Measurements from ENCODE around the gene GAS2L3. TPM values are rescaled to one million over a fixed set of nuclear protein-coding genes. Genes with fewer than 3 reads are reported as not detected.

The GAS2L3 gene
- total and polyA plus RNA-seq, 9 of the 15 experiments (the other 6 are each of a cell fraction or from before 2014, with no cell fraction given) = 1.5 to 9.8 (median 3.5) TPM

DNA sequence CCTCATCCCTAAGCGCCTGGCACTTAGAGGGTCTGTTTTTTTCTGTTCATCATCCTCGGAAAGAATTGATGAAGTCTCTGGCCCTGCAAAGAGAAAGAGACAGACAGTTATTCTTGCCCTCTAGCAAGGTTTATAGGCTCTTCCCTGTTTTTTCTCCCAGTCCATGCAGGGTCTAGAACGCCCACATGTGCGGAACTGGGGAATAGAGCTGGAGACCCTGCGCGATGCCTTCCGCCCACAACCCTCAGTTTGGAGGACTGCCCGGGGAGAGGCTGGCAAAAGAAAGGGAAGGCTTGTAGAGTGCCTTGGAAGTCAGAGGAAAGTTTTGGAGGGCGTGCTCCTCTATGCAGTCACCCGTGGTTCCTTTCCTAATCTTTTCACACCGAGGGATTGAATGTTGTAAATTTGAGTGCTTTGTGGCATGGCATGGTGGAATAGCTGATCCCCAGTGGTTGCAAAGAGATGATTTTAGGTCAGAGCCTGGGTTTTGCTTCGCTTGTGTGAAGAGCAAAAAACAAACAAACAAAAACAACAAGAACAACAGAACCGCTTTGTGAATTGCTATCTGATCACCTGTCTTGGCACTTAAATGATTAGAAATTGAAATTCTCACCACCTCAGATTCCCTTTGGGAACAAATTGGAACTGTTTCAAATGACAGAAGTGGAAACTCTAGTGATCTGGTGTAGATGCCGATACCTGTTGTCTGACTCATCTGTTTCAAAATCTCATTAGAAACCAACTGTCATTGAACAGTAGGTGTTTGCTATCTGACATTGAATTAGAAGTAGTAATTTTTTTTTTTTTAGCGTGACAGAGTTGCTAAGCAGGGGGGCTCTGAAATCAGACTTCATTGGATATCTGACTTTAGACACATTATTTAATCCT lies 947 bp downstream of the GAS2L3 start:
- peaks cover 8% of the 10 kb centered on the region; the same call in 1 of the 3 replicates for H3K79me2 ChIP-seq (ENCODE audit: control insufficient read depth, insufficient read depth, low read length)
- H2AFZ ChIP-seq (ENCODE audit: low read depth, low read length) = peak overlapping the region; percentile 91
- H3K4me3 ChIP-seq = peak overlapping the region; percentile 54
- ATAC-seq = peak; percentile 9
- BruUV-seq (replicated peaks) = no TSS peak
- intact Hi-C loops (cut with micrococcal nuclease) = no loop called here
- H3K4me1 ChIP-seq (replicated peaks in 1 of 2; ENCODE audit: control insufficient read depth in 2 of 2, insufficient read depth in 2 of 2, low read length in 2 of 2) = peaks cover 0 to 10% of the 10 kb centered on the region in 2 experiments; a peak in 3 of 5 replicates
- peak overlapping the region; percentile 65 for H3K4me2 ChIP-seq (ENCODE audit: insufficient read depth, low read length)
- in situ Hi-C loops (cut with MboI) = loop anchor here (10.0 kb wide), 1 partner anchor 330 kb away; no protein-coding TSS in a partner anchor
- H3K27ac ChIP-seq (ENCODE audit: extremely low read depth, low read depth, low read length) = peak overlapping the region; percentile 64; the same call in 1 of the 3 replicates
- FAIRE-seq = no peak
- H3K36me3 ChIP-seq (ENCODE audit: control insufficient read depth, insufficient read depth, low read length) = no peaks in the 10 kb centered on the region
- no peaks in the 10 kb centered on the region for H3K9me3 ChIP-seq (replicated peaks; ENCODE audit: control insufficient read depth, insufficient read depth, low read depth, low read length)
- H3K9me1 ChIP-seq (ENCODE audit: control insufficient read depth, insufficient read depth, low read length) = no peaks in the 10 kb centered on the region
- WGBS (ENCODE audit: insufficient coverage, low coverage, missing lambda C conversion rate) = 11% methylated on average over 14 of the region's 15 CpGs
- no peaks in the 10 kb centered on the region for H4K20me1 ChIP-seq (replicated peaks; ENCODE audit: control insufficient read depth, insufficient read depth, low read length)
- ChIA-PET POLR2A (no interaction called here), CTCF (ENCODE audit: low intra/inter-chr PET ratio) (no interaction called here)
- no peak for DNase-seq (ENCODE audit: extremely low read depth in 1 of 4, low spot score in 3 of 4)
- H3K27me3 ChIP-seq (ENCODE audit: control insufficient read depth in 2 of 2, insufficient read depth in 2 of 2, low read length in 2 of 2) = no peaks in the 10 kb centered on the region
- H3K9ac ChIP-seq (ENCODE audit: insufficient read depth in 1 of 2, low read depth in 2 of 2, low read length in 2 of 2) = peak overlapping the region in 1 of 2 experiments; percentile 44; a peak in 2 of 4 replicates
- TF ChIP-seq, protein P1, sequence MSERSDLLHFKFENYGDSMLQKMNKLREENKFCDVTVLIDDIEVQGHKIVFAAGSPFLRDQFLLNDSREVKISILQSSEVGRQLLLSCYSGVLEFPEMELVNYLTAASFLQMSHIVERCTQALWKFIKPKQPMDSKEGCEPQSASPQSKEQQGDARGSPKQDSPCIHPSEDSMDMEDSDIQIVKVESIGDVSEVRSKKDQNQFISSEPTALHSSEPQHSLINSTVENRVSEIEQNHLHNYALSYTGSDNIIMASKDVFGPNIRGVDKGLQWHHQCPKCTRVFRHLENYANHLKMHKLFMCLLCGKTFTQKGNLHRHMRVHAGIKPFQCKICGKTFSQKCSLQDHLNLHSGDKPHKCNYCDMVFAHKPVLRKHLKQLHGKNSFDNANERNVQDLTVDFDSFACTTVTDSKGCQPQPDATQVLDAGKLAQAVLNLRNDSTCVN (CRISPR knock-in tag; IDR thresholded peaks at IDR 0.05) = no peak
- TF ChIP-seq, protein P2, sequence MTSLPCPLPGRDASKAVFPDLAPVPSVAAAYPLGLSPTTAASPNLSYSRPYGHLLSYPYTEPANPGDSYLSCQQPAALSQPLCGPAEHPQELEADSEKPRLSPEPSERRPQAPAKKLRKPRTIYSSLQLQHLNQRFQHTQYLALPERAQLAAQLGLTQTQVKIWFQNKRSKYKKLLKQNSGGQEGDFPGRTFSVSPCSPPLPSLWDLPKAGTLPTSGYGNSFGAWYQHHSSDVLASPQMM (CRISPR knock-in tag; IDR thresholded peaks at IDR 0.05) = no peak
- TF ChIP-seq NCOA1 (IDR thresholded peaks at IDR 0.05; ENCODE audit: low read depth) (no peak), TCF7 (IDR thresholded peaks at IDR 0.05; ENCODE audit: borderline replicate concordance) (no peak), ZNF324 (CRISPR knock-in tag; IDR thresholded peaks at IDR 0.05) (no peak), ZBTB7A (IDR thresholded peaks at IDR 0.05; ENCODE audit: borderline replicate concordance, control insufficient read depth, low read depth, low read length) (no peak), GTF2A2 (tag; IDR thresholded peaks at IDR 0.05) (no peak)
- TF ChIP-seq, protein P3, sequence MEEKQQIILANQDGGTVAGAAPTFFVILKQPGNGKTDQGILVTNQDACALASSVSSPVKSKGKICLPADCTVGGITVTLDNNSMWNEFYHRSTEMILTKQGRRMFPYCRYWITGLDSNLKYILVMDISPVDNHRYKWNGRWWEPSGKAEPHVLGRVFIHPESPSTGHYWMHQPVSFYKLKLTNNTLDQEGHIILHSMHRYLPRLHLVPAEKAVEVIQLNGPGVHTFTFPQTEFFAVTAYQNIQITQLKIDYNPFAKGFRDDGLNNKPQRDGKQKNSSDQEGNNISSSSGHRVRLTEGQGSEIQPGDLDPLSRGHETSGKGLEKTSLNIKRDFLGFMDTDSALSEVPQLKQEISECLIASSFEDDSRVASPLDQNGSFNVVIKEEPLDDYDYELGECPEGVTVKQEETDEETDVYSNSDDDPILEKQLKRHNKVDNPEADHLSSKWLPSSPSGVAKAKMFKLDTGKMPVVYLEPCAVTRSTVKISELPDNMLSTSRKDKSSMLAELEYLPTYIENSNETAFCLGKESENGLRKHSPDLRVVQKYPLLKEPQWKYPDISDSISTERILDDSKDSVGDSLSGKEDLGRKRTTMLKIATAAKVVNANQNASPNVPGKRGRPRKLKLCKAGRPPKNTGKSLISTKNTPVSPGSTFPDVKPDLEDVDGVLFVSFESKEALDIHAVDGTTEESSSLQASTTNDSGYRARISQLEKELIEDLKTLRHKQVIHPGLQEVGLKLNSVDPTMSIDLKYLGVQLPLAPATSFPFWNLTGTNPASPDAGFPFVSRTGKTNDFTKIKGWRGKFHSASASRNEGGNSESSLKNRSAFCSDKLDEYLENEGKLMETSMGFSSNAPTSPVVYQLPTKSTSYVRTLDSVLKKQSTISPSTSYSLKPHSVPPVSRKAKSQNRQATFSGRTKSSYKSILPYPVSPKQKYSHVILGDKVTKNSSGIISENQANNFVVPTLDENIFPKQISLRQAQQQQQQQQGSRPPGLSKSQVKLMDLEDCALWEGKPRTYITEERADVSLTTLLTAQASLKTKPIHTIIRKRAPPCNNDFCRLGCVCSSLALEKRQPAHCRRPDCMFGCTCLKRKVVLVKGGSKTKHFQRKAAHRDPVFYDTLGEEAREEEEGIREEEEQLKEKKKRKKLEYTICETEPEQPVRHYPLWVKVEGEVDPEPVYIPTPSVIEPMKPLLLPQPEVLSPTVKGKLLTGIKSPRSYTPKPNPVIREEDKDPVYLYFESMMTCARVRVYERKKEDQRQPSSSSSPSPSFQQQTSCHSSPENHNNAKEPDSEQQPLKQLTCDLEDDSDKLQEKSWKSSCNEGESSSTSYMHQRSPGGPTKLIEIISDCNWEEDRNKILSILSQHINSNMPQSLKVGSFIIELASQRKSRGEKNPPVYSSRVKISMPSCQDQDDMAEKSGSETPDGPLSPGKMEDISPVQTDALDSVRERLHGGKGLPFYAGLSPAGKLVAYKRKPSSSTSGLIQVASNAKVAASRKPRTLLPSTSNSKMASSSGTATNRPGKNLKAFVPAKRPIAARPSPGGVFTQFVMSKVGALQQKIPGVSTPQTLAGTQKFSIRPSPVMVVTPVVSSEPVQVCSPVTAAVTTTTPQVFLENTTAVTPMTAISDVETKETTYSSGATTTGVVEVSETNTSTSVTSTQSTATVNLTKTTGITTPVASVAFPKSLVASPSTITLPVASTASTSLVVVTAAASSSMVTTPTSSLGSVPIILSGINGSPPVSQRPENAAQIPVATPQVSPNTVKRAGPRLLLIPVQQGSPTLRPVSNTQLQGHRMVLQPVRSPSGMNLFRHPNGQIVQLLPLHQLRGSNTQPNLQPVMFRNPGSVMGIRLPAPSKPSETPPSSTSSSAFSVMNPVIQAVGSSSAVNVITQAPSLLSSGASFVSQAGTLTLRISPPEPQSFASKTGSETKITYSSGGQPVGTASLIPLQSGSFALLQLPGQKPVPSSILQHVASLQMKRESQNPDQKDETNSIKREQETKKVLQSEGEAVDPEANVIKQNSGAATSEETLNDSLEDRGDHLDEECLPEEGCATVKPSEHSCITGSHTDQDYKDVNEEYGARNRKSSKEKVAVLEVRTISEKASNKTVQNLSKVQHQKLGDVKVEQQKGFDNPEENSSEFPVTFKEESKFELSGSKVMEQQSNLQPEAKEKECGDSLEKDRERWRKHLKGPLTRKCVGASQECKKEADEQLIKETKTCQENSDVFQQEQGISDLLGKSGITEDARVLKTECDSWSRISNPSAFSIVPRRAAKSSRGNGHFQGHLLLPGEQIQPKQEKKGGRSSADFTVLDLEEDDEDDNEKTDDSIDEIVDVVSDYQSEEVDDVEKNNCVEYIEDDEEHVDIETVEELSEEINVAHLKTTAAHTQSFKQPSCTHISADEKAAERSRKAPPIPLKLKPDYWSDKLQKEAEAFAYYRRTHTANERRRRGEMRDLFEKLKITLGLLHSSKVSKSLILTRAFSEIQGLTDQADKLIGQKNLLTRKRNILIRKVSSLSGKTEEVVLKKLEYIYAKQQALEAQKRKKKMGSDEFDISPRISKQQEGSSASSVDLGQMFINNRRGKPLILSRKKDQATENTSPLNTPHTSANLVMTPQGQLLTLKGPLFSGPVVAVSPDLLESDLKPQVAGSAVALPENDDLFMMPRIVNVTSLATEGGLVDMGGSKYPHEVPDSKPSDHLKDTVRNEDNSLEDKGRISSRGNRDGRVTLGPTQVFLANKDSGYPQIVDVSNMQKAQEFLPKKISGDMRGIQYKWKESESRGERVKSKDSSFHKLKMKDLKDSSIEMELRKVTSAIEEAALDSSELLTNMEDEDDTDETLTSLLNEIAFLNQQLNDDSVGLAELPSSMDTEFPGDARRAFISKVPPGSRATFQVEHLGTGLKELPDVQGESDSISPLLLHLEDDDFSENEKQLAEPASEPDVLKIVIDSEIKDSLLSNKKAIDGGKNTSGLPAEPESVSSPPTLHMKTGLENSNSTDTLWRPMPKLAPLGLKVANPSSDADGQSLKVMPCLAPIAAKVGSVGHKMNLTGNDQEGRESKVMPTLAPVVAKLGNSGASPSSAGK (IDR thresholded peaks at IDR 0.05) = no peak
